Measurements from ENCODE around the gene OR56B1.

OR56B1 gene

DNA sequence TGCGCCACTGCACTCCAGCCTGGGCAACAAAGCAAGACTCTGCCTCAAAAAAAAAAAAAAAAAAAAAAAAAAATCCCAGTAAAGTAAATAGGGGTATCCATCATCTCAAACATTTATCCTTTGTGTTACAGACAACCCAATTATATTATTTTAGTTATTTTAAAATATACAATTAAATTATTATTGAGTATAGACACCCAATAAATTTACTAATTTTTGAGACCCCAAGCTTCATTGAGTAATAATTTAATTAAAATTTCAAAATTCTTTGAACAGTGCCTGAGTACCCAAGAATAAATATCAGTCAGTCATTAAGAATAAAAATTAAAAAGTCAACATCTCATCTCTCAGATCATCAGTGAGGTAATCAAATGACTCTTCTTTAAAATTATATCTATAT, 17.7 kb downstream of the OR56B1 start, which contains the start of gene OR52N4:
Gene OR52N4 (plus strand): TSS at position 301 of the 400 bp plus-strand sequence. CDS start 498 bp downstream, outside the sequence.
- no peaks in the 10 kb centered on the region for H3K9me3 ChIP-seq (replicated peaks; ENCODE audit: insufficient read depth, low read length)
- no peaks in the 10 kb centered on the region for H3K4me1 ChIP-seq (ENCODE audit: low read length)
- H4K20me1 ChIP-seq (ENCODE audit: insufficient read depth, low read length): no peaks in the 10 kb centered on the region; the same call in 1 of the 2 replicates
- H3K36me3 ChIP-seq (replicated peaks; ENCODE audit: insufficient read depth, low read length): no peaks in the 10 kb centered on the region
- H3K9ac ChIP-seq (ENCODE audit: low read length): no peak within 1 kb of the TSS
- no peak within 1 kb of the TSS for H3K4me2 ChIP-seq (ENCODE audit: low read depth, low read length)
- no peak within 1 kb of the TSS for H3K27ac ChIP-seq (ENCODE audit: low read length)
- 0 out of 2 replicates have a peak, but pooled peaks cover 3% of the 10 kb centered on the region for H3K27me3 ChIP-seq (replicated peaks; ENCODE audit: insufficient read depth, low read length)
- H3F3A ChIP-seq (ENCODE audit: insufficient read depth, low read length): no peaks in the 10 kb centered on the region
- no peaks in the 10 kb centered on the region for H3K79me2 ChIP-seq (ENCODE audit: low read length)
- no peaks in the 10 kb centered on the region for H3K9me2 ChIP-seq (replicated peaks; ENCODE audit: insufficient read depth, low read length)
- H2AFZ ChIP-seq (ENCODE audit: low read length): no peak within 1 kb of the TSS
- no peak within 1 kb of the TSS for H3K4me3 ChIP-seq (ENCODE audit: low read length)
- DNase-seq: no peak
- TF ChIP-seq EZH2phosphoT487 (IDR thresholded peaks at IDR 0.05; ENCODE audit: low read length): no peak
- no peak for TF ChIP-seq EZH2 (optimal IDR thresholded peaks at IDR 0.05; ENCODE audit: low read depth, low read length)
- TF ChIP-seq, protein P1, sequence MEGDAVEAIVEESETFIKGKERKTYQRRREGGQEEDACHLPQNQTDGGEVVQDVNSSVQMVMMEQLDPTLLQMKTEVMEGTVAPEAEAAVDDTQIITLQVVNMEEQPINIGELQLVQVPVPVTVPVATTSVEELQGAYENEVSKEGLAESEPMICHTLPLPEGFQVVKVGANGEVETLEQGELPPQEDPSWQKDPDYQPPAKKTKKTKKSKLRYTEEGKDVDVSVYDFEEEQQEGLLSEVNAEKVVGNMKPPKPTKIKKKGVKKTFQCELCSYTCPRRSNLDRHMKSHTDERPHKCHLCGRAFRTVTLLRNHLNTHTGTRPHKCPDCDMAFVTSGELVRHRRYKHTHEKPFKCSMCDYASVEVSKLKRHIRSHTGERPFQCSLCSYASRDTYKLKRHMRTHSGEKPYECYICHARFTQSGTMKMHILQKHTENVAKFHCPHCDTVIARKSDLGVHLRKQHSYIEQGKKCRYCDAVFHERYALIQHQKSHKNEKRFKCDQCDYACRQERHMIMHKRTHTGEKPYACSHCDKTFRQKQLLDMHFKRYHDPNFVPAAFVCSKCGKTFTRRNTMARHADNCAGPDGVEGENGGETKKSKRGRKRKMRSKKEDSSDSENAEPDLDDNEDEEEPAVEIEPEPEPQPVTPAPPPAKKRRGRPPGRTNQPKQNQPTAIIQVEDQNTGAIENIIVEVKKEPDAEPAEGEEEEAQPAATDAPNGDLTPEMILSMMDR (IDR thresholded peaks at IDR 0.05; ENCODE audit: low read length): no peak

DNA sequence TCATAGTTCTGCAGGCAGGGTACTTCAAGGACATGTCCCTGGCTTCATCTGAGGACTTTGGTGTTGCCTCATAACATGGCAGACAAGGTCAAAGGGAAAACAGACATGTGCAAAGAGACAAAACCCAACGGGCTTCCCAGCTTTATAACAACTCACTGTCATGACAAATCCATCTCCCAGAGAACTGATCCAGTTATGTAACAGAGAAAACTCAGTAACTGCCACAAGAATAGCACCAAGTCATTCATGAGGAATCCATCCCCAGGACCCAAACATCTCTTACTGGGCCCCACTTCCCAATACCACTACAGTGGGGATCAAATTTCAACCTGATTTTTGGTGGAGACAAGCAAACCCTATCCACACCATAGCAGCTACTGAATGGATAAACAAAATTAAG, 30.8 kb downstream of the OR56B1 start:
- H3K27me3 ChIP-seq (replicated peaks; ENCODE audit: insufficient read depth, low read length): no peaks in the 10 kb centered on the region
- no peaks in the 10 kb centered on the region for H4K20me1 ChIP-seq (ENCODE audit: insufficient read depth, low read length)
- H3K9ac ChIP-seq (ENCODE audit: low read length): no peak overlapping the region
- no peak overlapping the region for H3K4me2 ChIP-seq (ENCODE audit: low read depth, low read length)
- DNase-seq: no peak
- TF ChIP-seq EZH2phosphoT487 (IDR thresholded peaks at IDR 0.05; ENCODE audit: low read length) (no peak), EZH2 (optimal IDR thresholded peaks at IDR 0.05; ENCODE audit: low read depth, low read length) (no peak)
- TF ChIP-seq, protein P1 (IDR thresholded peaks at IDR 0.05; ENCODE audit: low read length): no peak
- no peaks in the 10 kb centered on the region for H3K9me2 ChIP-seq (replicated peaks; ENCODE audit: insufficient read depth, low read length)
- no peak overlapping the region for H3K27ac ChIP-seq (ENCODE audit: low read length)
- H3K4me1 ChIP-seq (ENCODE audit: low read length): no peaks in the 10 kb centered on the region
- H3K36me3 ChIP-seq (replicated peaks; ENCODE audit: insufficient read depth, low read length): no peaks in the 10 kb centered on the region
- no peaks in the 10 kb centered on the region for H3K79me2 ChIP-seq (ENCODE audit: low read length)
- no peak overlapping the region for H2AFZ ChIP-seq (ENCODE audit: low read length)
- H3K9me3 ChIP-seq (replicated peaks; ENCODE audit: insufficient read depth, low read length): no peaks in the 10 kb centered on the region
- no peaks in the 10 kb centered on the region for H3F3A ChIP-seq (ENCODE audit: insufficient read depth, low read length)
- no peak overlapping the region for H3K4me3 ChIP-seq (ENCODE audit: low read length)

DNA sequence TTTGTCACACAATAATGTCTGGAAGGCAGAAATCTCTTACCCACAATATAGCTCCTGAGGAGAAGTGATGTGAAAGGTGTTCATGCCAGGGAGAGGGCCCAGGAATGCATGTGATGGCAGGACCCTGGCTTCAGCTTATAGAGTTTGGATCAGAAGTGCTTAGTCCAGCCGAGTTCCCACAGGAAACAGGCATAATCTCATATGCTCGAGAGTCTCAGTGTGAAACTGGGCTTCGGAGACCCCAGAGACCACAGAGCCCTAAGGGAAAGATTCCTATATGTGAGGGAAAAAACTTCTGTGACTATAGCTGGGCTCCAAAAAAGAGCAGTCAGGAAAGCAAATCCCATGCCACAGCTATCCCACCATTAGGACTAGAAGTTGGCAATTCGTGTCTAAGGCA, 47.0 kb downstream of the OR56B1 start, which contains the start of gene OR52N5:
Gene OR52N5 (minus strand): TSS at position 101 of the 400 bp plus-strand sequence. CDS start 4,721 bp downstream, outside the sequence.
- Histone ChIP-seq H3K27ac (ENCODE audit: low read length) (no peak within 1 kb of the TSS), H3K4me2 (ENCODE audit: low read depth, low read length) (no peak within 1 kb of the TSS), H3K4me3 (ENCODE audit: low read length) (no peak within 1 kb of the TSS), H3K9me2 (replicated peaks; ENCODE audit: insufficient read depth, low read length) (no peaks in the 10 kb centered on the region), H3K9me3 (replicated peaks; ENCODE audit: insufficient read depth, low read length) (no peaks in the 10 kb centered on the region), H3K4me1 (ENCODE audit: low read length) (no peaks in the 10 kb centered on the region), H2AFZ (ENCODE audit: low read length) (no peak within 1 kb of the TSS), H4K20me1 (ENCODE audit: insufficient read depth, low read length) (no peaks in the 10 kb centered on the region), H3K36me3 (replicated peaks; ENCODE audit: insufficient read depth, low read length) (no peaks in the 10 kb centered on the region), H3F3A (ENCODE audit: insufficient read depth, low read length) (no peaks in the 10 kb centered on the region), H3K9ac (ENCODE audit: low read length) (no peak within 1 kb of the TSS), H3K79me2 (ENCODE audit: low read length) (no peaks in the 10 kb centered on the region), H3K27me3 (replicated peaks; ENCODE audit: insufficient read depth, low read length) (no peaks in the 10 kb centered on the region)
- no peak for DNase-seq
- TF ChIP-seq, protein P1 (IDR thresholded peaks at IDR 0.05; ENCODE audit: low read length): no peak
- no peak for TF ChIP-seq EZH2phosphoT487 (IDR thresholded peaks at IDR 0.05; ENCODE audit: low read length)
- TF ChIP-seq EZH2 (optimal IDR thresholded peaks at IDR 0.05; ENCODE audit: low read depth, low read length): no peak

All from MM.1S (cell line).